Measurements from ENCODE around the gene RC3H1.
A peak's percentile ranks its signal among the peaks of the same experiment; 100 is the strongest.
"Not testable (repeated sequence)": the region's sequence is repeated elsewhere in the genome, so short reads cannot be mapped to it uniquely, and the experiment has no call there.

Gene RC3H1

DNA sequence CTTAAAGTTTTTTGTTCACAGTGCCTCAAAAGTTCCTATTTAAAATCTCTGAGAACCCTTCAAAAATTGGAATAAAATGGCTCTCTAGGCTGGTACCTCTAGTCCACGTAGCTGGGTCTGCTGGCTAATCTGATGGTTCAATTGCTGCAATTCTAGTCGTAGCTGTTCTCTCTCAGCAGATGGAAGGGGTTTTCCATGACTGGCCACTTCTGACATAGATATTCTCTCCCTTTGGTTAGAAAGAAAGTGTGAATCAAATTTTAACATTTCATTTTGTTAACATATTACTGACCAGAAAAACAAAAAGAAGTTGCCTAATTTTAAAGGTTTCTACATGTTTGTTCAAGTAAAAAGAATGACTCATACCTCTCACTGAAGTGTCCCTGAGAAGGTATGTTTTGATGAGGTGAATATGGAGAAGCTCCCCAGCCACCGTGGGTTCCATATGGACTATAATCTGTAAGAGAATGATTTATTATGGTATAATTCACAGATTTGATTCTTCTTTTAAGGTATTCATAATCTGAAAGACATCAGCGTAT, 75.7 kb downstream of the RC3H1 start:
- no peak for DNase-seq
- Mint-ChIP-seq H3K9me3 (no peaks in the 10 kb centered on the region), H3K4me1 (ENCODE audit: low read depth) (peaks cover 3% of the 10 kb centered on the region), H3K27ac (peak overlapping the region; percentile 51), H3K4me3 (no peak overlapping the region), H3K27me3 (no peaks in the 10 kb centered on the region), H3K36me3 (ENCODE audit: low read depth) (peaks cover 83% of the 10 kb centered on the region)

DNA sequence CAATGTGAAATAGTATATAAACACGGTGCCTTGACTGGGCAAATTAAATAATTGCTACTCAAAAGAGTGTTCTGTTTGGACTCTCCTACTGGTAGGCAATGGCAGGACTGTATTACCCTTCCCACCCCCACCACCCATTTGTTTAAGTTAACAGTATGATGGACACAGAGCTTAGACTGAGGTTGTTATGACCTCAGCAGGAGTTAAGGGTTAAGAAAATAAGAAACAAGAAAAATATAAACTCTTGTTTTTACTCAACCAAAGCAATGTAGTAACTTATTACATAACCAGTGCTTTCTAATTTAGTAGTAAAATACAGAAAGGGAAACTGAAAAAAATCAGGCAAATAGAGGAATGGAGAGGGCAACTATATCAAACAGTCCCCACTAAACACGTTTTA, 85.1 kb downstream of the RC3H1 start:
- Mint-ChIP-seq H3K27ac (no peak overlapping the region), H3K4me1 (ENCODE audit: low read depth) (peaks cover 10% of the 10 kb centered on the region), H3K27me3 (no peaks in the 10 kb centered on the region), H3K4me3 (no peak overlapping the region), H3K36me3 (ENCODE audit: low read depth) (peaks cover 75% of the 10 kb centered on the region), H3K9me3 (no peaks in the 10 kb centered on the region)
- no peak for DNase-seq

DNA sequence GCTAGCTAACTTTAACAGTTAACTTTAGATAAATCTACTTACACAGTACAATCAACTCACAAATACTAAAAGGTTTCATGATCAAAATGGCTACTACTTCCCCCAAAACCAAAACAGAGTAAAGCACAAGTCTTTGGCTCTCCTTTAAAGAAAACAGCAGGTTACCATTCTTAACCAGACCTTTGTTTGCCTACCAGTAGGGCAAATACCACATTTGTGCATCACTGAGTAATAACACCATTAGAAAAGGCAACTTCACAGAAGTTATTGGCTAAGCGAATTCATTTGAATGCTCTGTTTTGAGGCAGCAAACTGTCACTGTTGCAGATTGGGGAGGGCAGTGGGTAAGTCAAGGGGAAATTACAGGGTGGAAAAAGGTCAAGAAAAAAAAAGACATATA, 87.7 kb downstream of the RC3H1 start:
- Mint-ChIP-seq H3K9me3 (no peaks in the 10 kb centered on the region), H3K4me3 (no peak overlapping the region), H3K36me3 (ENCODE audit: low read depth) (peaks cover 72% of the 10 kb centered on the region), H3K4me1 (ENCODE audit: low read depth) (peaks cover 10% of the 10 kb centered on the region), H3K27ac (peak overlapping the region; percentile 36), H3K27me3 (no peaks in the 10 kb centered on the region)
- DNase-seq: no peak

- DNase-seq; H3K27me3 Mint-ChIP-seq; H3K9me3 Mint-ChIP-seq; H3K4me1 Mint-ChIP-seq (ENCODE audit: low read depth); H3K27ac Mint-ChIP-seq; H3K4me3 Mint-ChIP-seq: not testable (repeated sequence)
- peaks cover 40% of the 10 kb centered on the region for H3K36me3 Mint-ChIP-seq (ENCODE audit: low read depth)
Measured at GRCh38 chr1:173930541-173930940, 91.6 kb downstream of the RC3H1 start.

DNA sequence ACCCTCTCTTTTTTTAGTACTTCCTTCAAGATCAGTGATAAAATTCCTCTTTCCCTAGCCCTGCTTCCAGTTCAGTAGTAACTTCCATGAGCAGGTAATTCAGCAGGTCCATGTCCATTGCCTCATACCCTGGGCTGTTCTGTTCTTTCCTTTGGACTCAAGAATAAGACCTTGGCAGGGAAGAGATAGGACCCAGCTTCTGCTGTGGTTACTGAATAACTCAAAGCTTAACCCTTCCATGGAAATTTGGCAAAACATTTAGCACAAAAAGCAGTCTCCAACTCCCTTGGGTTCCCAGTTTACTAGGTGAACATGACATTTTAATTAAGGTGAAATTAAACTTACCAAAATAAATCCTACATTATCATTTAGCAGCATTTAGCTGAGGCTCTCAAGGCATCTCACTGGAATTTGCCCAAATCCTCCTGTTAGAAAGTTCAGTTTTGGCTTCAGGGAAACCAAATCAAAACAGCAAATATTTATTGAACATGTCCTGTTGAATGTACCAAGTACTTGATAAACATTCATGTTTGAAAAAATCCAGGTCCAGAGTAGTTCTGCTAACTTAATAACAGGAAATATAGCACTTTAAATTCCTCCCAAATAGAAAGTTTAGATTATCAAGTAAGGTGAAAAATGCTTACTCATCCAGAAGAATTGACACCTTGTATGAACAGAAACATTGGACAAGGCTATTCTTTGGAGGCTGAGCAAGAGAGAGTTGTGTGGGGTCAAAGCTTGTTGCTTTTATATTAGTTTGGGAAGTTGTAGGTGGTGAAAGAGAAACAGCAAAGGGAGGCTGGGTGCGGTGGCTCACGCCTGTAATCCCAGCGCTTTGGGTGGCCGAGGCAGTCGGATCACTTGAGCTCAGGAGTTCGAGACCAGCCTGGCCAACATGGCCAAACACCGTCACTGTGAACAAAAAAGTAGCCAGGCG, 96.6 kb downstream of the RC3H1 start:
- H3K9me3 Mint-ChIP-seq: no peaks in the 10 kb centered on the region
- no peaks in the 10 kb centered on the region for H3K4me1 Mint-ChIP-seq (ENCODE audit: low read depth)
- H3K4me3 Mint-ChIP-seq: no peak overlapping the region
- H3K36me3 Mint-ChIP-seq (ENCODE audit: low read depth): peaks cover 5% of the 10 kb centered on the region
- no peaks in the 10 kb centered on the region for H3K27me3 Mint-ChIP-seq
- H3K27ac Mint-ChIP-seq: no peak overlapping the region
- DNase-seq: no peak

DNA sequence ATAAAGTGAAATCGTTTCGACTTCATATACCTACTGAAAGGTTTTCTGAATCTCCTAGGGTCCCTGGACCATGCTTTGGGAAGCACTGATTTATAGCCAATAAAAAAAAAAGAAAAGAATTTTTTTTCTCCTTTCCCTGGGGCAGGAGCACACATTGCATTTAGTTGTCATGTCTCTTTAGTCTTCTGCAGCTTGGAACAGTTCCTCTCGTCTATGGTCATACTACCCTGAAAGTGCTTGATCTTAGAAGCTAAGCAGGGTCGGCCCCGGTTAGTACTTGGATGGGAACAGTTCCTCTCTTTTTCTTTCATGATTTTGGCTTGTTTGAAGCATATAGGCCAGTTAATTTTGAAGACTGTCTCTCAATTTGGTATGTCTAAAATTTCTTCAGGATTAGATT, 101.3 kb downstream of the RC3H1 start:
- no peaks in the 10 kb centered on the region for H3K27me3 Mint-ChIP-seq
- H3K4me3 Mint-ChIP-seq: no peak overlapping the region
- no peaks in the 10 kb centered on the region for H3K4me1 Mint-ChIP-seq (ENCODE audit: low read depth)
- H3K36me3 Mint-ChIP-seq (ENCODE audit: low read depth): no peaks in the 10 kb centered on the region
- H3K9me3 Mint-ChIP-seq: no peaks in the 10 kb centered on the region
- no peak overlapping the region for H3K27ac Mint-ChIP-seq
- no peak for DNase-seq

DNA sequence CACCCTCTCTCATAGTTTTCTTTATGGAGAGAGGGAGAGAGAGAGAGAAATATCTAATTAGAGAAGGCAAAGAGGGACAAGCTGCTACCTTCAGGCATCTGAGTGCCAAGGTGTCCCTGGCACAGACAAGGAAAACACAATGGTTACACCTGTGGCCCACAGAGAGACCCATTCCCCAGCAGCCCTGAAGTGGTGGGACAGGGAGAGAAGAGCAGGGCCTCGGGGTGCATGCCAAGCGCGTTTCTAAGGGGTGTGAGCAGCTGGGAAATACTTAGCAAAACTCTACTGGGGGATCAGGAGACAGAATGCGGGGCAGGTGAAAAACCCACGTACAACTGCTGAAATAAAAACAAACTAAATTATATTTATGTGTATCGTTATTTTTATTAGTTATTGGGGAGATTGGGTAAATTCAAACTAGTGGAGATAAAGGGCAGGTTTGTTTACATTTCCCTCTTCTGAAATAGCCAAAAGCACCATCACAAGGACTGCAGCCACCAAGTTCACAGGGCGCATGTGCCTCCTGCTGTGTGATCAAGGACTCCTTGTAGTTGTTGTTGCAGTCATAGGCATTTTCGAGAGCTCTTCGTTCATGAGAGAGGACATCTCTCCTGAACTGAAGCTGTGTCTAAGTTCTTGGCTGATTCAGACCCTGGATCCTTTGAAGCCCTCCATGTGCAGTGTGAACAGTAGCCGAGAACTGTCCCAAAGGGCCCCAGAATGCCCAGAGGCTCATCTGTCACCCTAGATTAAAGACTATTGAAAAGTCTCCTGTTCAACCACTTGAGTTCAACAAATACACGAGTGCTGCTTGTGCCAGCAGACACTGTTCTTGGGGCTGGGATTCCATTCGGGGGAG, 104.3 kb downstream of the RC3H1 start:
- DNase-seq: no peak
- Mint-ChIP-seq H3K4me1 (ENCODE audit: low read depth) (no peaks in the 10 kb centered on the region), H3K4me3 (no peak overlapping the region), H3K27me3 (no peaks in the 10 kb centered on the region), H3K27ac (no peak overlapping the region), H3K36me3 (ENCODE audit: low read depth) (no peaks in the 10 kb centered on the region), H3K9me3 (no peaks in the 10 kb centered on the region)

- no peaks in the 10 kb centered on the region for H3K9me3 Mint-ChIP-seq
- H3K27ac Mint-ChIP-seq: no peak within 1 kb of the TSS
- H3K4me1 Mint-ChIP-seq (ENCODE audit: low read depth): no peaks in the 10 kb centered on the region
- DNase-seq: no peak
- no peaks in the 10 kb centered on the region for H3K27me3 Mint-ChIP-seq
- H3K4me3 Mint-ChIP-seq: no peak within 1 kb of the TSS
- H3K36me3 Mint-ChIP-seq (ENCODE audit: low read depth): no peaks in the 10 kb centered on the region
Measured at GRCh38 chr1:173917149-173917548, 105.0 kb downstream of the RC3H1 start, which contains the start of gene SERPINC1. Gene SERPINC1, minus strand, starts transcription at chr1:173917327. Its CDS starts 68 bp downstream, at chr1:173917259.

DNA sequence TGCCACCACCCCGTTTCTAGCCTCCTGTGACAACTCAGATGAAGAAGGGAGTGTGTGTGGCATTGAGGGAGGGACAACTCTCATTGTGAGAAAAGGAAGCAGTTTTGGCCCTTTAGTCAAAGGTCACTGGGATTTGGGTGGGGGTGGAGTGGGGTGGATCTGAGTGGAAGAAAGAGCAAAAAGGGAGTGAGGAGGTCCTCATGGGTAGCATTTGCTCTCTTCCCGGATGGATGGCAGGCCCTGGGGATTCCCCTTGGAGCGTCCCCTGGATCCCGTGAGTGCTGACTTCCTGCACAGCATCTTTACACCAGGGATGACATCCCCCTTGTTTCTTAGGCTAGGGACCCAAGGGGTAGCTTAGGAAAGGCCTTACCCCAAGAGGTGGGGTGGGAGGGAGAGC, 105.5 kb downstream of the RC3H1 start:
- no peak overlapping the region for H3K27ac Mint-ChIP-seq
- no peak overlapping the region for H3K4me3 Mint-ChIP-seq
- no peaks in the 10 kb centered on the region for H3K36me3 Mint-ChIP-seq (ENCODE audit: low read depth)

GRCh38 chr1:173915596-173915995, 106.6 kb downstream of the RC3H1 start:
- no peaks in the 10 kb centered on the region for H3K27me3 Mint-ChIP-seq
- no peak overlapping the region for H3K27ac Mint-ChIP-seq

More for the DNA sequence above, 105.5 kb downstream of the RC3H1 start:
- no peaks in the 10 kb centered on the region for H3K27me3 Mint-ChIP-seq
- H3K9me3 Mint-ChIP-seq: no peaks in the 10 kb centered on the region
- no peak for DNase-seq
- no peaks in the 10 kb centered on the region for H3K4me1 Mint-ChIP-seq (ENCODE audit: low read depth)

DNA sequence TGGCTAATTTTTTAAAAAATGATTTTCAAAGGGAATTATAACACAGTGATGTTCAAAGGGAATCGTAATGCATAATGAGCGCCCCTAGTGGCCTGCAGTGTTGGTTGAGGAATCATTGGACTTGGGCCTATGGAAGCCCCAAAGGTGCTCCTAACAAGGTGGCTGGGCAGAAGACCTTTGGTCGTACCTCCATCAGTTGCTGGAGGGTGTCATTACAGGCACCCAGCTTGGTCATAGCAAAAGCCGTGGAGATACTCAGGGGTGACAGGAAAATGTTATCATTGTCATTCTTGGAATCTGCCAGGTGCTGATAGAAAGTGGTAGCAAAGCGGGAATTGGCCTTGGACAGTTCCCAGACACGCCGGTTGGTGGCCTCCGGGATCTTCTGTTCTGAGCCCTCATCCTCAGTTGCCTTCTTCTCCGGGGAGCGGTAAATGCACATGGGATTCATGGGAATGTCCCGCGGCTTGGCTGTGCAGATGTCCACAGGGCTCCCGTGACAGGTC, 107.7 kb downstream of the RC3H1 start:
- H3K4me1 Mint-ChIP-seq (ENCODE audit: low read depth): no peaks in the 10 kb centered on the region
- no peak for DNase-seq
- H3K27ac Mint-ChIP-seq: no peak overlapping the region
- H3K4me3 Mint-ChIP-seq: no peak overlapping the region
- no peaks in the 10 kb centered on the region for H3K36me3 Mint-ChIP-seq (ENCODE audit: low read depth)
- H3K27me3 Mint-ChIP-seq: no peaks in the 10 kb centered on the region
- H3K9me3 Mint-ChIP-seq: no peaks in the 10 kb centered on the region

More at GRCh38 chr1:173915596-173915995, 106.6 kb downstream of the RC3H1 start:
- Mint-ChIP-seq H3K36me3 (ENCODE audit: low read depth) (no peaks in the 10 kb centered on the region), H3K9me3 (no peaks in the 10 kb centered on the region), H3K4me3 (no peak overlapping the region), H3K4me1 (ENCODE audit: low read depth) (no peaks in the 10 kb centered on the region)
- DNase-seq: no peak

DNA sequence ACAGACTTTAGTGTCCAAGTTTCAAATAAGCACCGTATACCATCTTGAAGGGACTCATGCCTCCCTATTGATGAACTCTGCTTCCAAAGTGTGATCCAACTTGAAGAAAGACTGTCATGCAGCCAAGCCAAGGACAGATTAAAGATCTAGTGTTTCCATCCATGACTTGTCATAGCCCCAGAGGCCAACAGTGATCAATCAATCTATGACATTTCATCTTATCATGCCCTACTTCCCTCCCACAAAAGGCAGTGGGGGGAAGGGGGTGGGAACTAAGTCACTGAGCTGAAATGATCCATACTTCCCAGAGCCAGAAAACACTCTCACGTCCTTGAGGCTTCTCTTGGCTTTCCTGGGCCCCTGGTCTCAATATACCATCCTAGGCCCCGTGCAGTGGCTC, 109.0 kb downstream of the RC3H1 start:
- Mint-ChIP-seq H3K36me3 (ENCODE audit: low read depth) (no peaks in the 10 kb centered on the region), H3K9me3 (no peaks in the 10 kb centered on the region), H3K27me3 (no peaks in the 10 kb centered on the region), H3K27ac (no peak overlapping the region), H3K4me3 (no peak overlapping the region), H3K4me1 (ENCODE audit: low read depth) (no peaks in the 10 kb centered on the region)
- DNase-seq: no peak

DNA sequence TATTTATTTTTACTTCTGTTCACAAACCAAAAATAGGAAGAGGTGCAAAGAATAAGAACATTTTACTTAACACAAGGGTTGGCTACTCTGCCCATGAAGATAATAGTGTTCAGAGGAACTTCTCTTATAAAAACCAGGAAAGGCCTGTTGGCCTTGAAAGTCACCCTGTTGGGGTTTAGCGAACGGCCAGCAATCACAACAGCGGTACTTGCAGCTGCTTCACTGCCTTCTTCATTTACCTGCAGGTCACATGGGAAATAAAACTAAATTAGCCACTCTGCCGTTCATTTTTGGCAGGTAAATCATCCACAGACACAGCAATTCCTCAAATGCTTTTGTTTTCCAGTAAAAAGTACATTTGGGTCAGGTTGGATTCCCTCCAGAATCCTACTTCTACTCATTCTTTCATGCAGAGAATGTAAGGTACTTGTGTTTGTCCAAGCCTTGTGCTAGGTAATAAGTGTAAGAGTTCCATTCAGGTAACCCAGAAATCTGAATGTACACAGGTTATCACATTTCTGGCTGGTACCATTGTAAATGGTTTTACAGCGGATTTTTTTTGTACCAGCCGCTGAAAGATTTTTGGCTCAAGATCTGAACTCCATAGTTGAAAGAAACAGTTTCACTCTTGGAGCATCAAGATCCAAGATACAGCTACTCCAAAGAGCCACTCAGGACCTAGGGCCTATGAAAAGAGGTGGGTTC, 118.2 kb downstream of the RC3H1 start:
- peaks cover 16% of the 10 kb centered on the region for H3K36me3 Mint-ChIP-seq (ENCODE audit: low read depth)
- H3K9me3 Mint-ChIP-seq: no peaks in the 10 kb centered on the region
- no peak overlapping the region for H3K27ac Mint-ChIP-seq
- no peak overlapping the region for H3K4me3 Mint-ChIP-seq
- H3K27me3 Mint-ChIP-seq: no peaks in the 10 kb centered on the region
- no peak for DNase-seq
- H3K4me1 Mint-ChIP-seq (ENCODE audit: low read depth): peaks cover 11% of the 10 kb centered on the region

GRCh38 chr1:173900992-173901391, 121.2 kb downstream of the RC3H1 start:
- H3K4me1 Mint-ChIP-seq (ENCODE audit: low read depth): peaks cover 11% of the 10 kb centered on the region
- peaks cover 23% of the 10 kb centered on the region for H3K36me3 Mint-ChIP-seq (ENCODE audit: low read depth)
- no peak overlapping the region for H3K4me3 Mint-ChIP-seq
- H3K27me3 Mint-ChIP-seq: no peaks in the 10 kb centered on the region
- DNase-seq: no peak
- H3K27ac Mint-ChIP-seq: no peak overlapping the region
- no peaks in the 10 kb centered on the region for H3K9me3 Mint-ChIP-seq
